ENCODE results near the gene ENDOV. TPM values are rescaled to one million over a fixed set of nuclear protein-coding genes. Genes with fewer than 3 reads are reported as not detected.

The ENDOV gene
- total and polyA plus RNA-seq, 2 of the 13 experiments (the other 11 are each of a cell fraction or from before 2014, with no cell fraction given), result 15.1 to 17.1 TPM

GRCh38 chr17:80468242-80468641 is 53.3 kb downstream of the ENDOV start:
- Histone ChIP-seq H3K9ac (ENCODE audit: insufficient read depth, low read depth, low read length) (no peak overlapping the region), H3K27ac (ENCODE audit: extremely low read length, insufficient read depth, low read length) (no peak overlapping the region), H2AFZ (ENCODE audit: low read length) (no peak overlapping the region), H3K4me2 (ENCODE audit: low read depth, low read length) (no peak overlapping the region), H4K20me1 (ENCODE audit: insufficient read depth, low read length) (peaks cover 4% of the 10 kb centered on the region; the same call in 1 of the 2 replicates), H3K36me3 (replicated peaks in 1 of 2; ENCODE audit: control insufficient read depth in 1 of 2, insufficient read depth in 2 of 2, low read length in 2 of 2) (no peaks in the 10 kb centered on the region), H3K27me3 (ENCODE audit: control insufficient read depth in 1 of 2, insufficient read depth in 2 of 2, low read length in 2 of 2) (peaks cover 41 to 99% of the 10 kb centered on the region in 2 experiments), H3K9me3 (ENCODE audit: low read length) (no peaks in the 10 kb centered on the region), H3K4me3 (replicated peaks in 1 of 3; ENCODE audit: insufficient read depth in 1 of 3, low read depth in 2 of 3, low read length in 3 of 3) (no peak overlapping the region), H3K79me2 (ENCODE audit: insufficient read depth, low read length) (no peaks in the 10 kb centered on the region), H3K4me1 (ENCODE audit: insufficient read depth, low read length) (no peaks in the 10 kb centered on the region)
- POLR2A ChIA-PET, result interaction anchor here (1.8 kb wide), 1 partner anchor 13 kb away, joined by 13 read pairs; no protein-coding TSS in a partner anchor
- in situ Hi-C loops (cut with HindIII; ENCODE audit: extremely low pct_ligation_motif_present, low pct_unique_long_range_greater_than_20kb), result no loop called here
- WGBS (ENCODE audit: low lambda C conversion rate), result 9% methylated on average over 16 of the region's 16 CpGs
- BruUV-seq (replicated peaks), result no TSS peak
- DNase-seq (ENCODE audit: low spot score) (no peak), FAIRE-seq (no peak), ATAC-seq (peak; percentile 20; the same call in 2 of the 3 replicates)
- intact Hi-C loops (cut with micrococcal nuclease; ENCODE audit: unreplicated experiment), result no loop called here
- CTCF ChIA-PET (ENCODE audit: low intra/inter-chr PET ratio, low total read pairs), result no interaction called here
- TF ChIP-seq THAP11 (CRISPR knock-in tag; IDR thresholded peaks at IDR 0.05) (no peak), ZSCAN25 (CRISPR knock-in tag; IDR thresholded peaks at IDR 0.05) (peak; percentile 86), PAXIP1 (CRISPR knock-in tag; conservative IDR thresholded peaks at IDR 0.05) (no peak), CENPBD1 (CRISPR knock-in tag; IDR thresholded peaks at IDR 0.05; ENCODE audit: borderline replicate concordance, low read depth) (no peak), ZFP90 (CRISPR knock-in tag; IDR thresholded peaks at IDR 0.05; ENCODE audit: borderline replicate concordance) (0 out of 2 replicates have a peak, but pooled peaks have one; percentile 29), GABPB1 (CRISPR knock-in tag; IDR thresholded peaks at IDR 0.05) (0 out of 2 replicates have a peak, but pooled peaks have one; percentile 21), FOXP4 (CRISPR knock-in tag; IDR thresholded peaks at IDR 0.05) (no peak), ZNF75D (CRISPR knock-in tag; IDR thresholded peaks at IDR 0.05; ENCODE audit: borderline replicate concordance) (no peak), MTF2 (CRISPR knock-in tag; IDR thresholded peaks at IDR 0.05; ENCODE audit: borderline replicate concordance) (0 out of 2 replicates have a peak, but pooled peaks have one; percentile 48), ZNF773 (CRISPR knock-in tag; IDR thresholded peaks at IDR 0.05; ENCODE audit: borderline replicate concordance) (no peak), ZNF574 (CRISPR knock-in tag; IDR thresholded peaks at IDR 0.05) (0 out of 2 replicates have a peak, but pooled peaks have one; percentile 17)
